Measurements from ENCODE around the gene TIMM10. TPM values are rescaled to one million over a fixed set of nuclear protein-coding genes. Genes with fewer than 3 reads are reported as not detected.

TIMM10 gene, protein sequence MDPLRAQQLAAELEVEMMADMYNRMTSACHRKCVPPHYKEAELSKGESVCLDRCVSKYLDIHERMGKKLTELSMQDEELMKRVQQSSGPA
- 108 and 112 TPM in 2 replicates for total RNA-seq

DNA sequence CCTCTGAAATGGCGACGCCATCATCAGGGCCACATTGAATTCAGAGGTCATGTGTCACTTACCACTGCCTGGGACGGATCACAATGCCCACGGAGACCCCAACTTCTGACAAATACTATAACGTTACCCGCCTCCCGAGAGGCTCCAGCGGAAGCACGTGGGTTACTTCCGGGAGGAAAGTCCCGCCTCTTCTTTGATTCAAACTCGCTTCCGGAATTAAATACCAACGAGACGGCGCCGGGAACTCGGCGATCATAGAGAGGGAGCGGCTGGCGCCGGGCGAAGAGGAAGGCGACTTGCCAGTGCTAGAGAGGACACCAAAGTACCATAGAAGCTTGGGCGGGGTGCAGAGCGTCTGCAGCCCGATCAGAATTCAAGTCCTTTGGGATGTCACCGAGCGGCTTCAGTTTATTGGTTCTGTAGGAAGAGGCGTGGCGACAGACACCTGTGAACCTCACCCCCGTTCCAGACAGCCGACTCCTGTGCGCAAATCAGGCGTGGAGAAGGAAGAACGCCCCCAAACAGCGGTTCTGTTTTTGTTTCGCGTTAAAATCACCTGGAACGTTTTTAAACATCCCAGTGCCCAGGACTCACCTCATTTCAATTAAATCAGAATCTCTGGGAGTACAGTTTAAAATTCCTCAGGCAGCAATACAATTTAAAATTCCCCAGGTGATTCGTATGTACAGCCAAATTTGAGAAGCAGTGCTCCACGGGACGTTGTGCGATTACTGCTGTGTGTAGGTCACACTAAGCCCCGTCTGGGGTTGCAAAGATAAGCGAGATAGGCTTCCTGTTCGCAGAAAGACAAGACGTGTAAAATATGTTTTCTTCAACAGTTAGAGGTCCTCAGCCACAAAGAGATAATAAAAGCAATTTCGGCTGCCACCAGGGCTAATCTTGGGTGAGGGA is at the start of gene TIMM10:
Gene TIMM10 (minus strand): TSS at position 159 of the 912 bp plus-strand sequence. CDS start 565 bp downstream, outside the sequence.
- peak within 1 kb of the TSS; percentile 85 for H3K27ac Mint-ChIP-seq
- peak; percentile 98 for DNase-seq
- no peaks in the 10 kb centered on the region for H3K9me3 Mint-ChIP-seq
- peaks cover 32% of the 10 kb centered on the region for H3K4me1 Mint-ChIP-seq
- peaks cover 22% of the 10 kb centered on the region for H3K36me3 Mint-ChIP-seq (ENCODE audit: low read depth)
- no peaks in the 10 kb centered on the region for H3K27me3 Mint-ChIP-seq
- peak within 1 kb of the TSS; percentile 89 for H3K4me3 Mint-ChIP-seq
- intact Hi-C loops (cut with micrococcal nuclease): loop anchor here (1.0 kb wide), 8 partner anchors 35 to 1048 kb away; partner anchors contain the start of genes CLP1, MED19, SELENOH and SSRP1

DNA sequence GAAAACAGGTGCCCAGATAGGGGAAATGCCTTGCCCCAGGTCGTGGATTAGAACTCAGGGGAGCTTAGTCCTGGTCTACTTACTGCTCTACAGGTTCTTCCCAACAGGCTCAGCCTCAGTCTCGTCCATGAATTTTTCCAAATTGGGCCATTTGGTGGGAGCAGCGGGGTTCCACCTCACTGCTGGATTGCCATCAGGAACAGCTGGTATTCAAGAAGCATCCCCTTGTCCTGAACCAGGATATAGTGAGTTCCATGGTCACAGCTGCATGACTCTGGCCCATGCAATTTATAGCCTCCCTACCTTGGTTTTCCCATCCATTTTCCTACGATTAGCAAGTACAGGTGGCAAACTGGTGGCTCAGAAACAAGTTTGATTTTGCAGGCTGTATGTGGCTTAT is 43.5 kb upstream of the TIMM10 start:
- H3K4me3 Mint-ChIP-seq: no peak overlapping the region
- H3K27me3 Mint-ChIP-seq: peaks cover 12% of the 10 kb centered on the region
- intact Hi-C loops (cut with micrococcal nuclease): no loop called here

DNA sequence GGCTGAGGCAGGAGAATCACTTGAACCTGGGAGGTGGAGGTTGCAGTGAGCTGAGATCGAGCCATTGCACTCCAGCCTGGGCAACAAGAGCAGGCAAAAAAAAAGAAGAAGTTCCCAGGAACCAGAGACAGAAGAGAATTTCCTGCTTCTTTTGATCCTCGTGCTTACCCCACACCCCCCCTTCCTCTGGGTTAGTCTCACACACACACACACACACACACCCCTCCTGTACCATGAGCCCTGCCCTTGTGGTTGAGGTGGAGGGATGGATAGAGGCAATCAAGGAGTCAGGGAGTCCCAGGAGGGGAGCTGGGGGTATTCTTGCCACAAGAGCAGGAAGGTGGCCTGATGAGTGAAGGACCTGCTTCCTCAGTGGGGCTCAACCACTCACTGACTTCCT is 41.1 kb upstream of the TIMM10 start:
- H3K4me1 Mint-ChIP-seq: peaks cover 16% of the 10 kb centered on the region
- intact Hi-C loops (cut with micrococcal nuclease): no loop called here

More for the DNA sequence above, 43.5 kb upstream of the TIMM10 start:
- no peaks in the 10 kb centered on the region for H3K36me3 Mint-ChIP-seq (ENCODE audit: low read depth)
- peaks cover 9% of the 10 kb centered on the region for H3K4me1 Mint-ChIP-seq
- no peak overlapping the region for H3K27ac Mint-ChIP-seq
- no peaks in the 10 kb centered on the region for H3K9me3 Mint-ChIP-seq
- DNase-seq: no peak

DNA sequence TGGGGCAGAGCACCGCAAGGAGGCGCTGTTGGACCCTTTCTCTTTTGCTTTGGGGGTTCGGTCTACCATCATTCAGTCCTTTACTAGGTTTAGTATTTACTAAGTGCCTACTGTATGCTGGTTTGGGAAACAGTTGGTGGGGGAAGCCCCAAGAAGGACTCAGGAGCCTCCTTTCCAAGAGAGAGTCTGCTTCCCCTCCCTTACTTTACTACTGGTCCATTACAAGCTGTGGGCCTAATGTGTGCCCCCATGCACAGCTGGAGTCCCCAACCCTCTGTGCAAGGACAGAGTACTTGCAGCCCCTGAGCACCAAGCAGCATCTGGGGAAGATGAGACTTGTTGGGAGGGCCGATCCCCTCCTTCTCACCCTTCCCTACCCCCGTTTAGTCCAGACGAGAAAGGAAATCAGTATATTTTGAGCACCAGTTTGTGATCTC is 37.8 kb upstream of the TIMM10 start:
- H3K27ac Mint-ChIP-seq: peak overlapping the region; percentile 97
- peak overlapping the region; percentile 99 for H3K4me3 Mint-ChIP-seq
- peak; percentile 97 for DNase-seq
- no peaks in the 10 kb centered on the region for H3K27me3 Mint-ChIP-seq
- H3K4me1 Mint-ChIP-seq: peaks cover 35% of the 10 kb centered on the region
- no peaks in the 10 kb centered on the region for H3K9me3 Mint-ChIP-seq
- peaks cover 11% of the 10 kb centered on the region for H3K36me3 Mint-ChIP-seq (ENCODE audit: low read depth)
- intact Hi-C loops (cut with micrococcal nuclease): loop anchor here (1.0 to 10.0 kb wide), 6 partner anchors 73 to 1576 kb away; partner anchors contain the start of genes CLP1, FAM111A and SELENOH

More for the DNA sequence above, 41.1 kb upstream of the TIMM10 start:
- Mint-ChIP-seq H3K27ac (peak overlapping the region; percentile 29), H3K36me3 (ENCODE audit: low read depth) (no peaks in the 10 kb centered on the region), H3K27me3 (peaks cover 7% of the 10 kb centered on the region), H3K9me3 (no peaks in the 10 kb centered on the region), H3K4me3 (no peak overlapping the region)
- no peak for DNase-seq

DNA sequence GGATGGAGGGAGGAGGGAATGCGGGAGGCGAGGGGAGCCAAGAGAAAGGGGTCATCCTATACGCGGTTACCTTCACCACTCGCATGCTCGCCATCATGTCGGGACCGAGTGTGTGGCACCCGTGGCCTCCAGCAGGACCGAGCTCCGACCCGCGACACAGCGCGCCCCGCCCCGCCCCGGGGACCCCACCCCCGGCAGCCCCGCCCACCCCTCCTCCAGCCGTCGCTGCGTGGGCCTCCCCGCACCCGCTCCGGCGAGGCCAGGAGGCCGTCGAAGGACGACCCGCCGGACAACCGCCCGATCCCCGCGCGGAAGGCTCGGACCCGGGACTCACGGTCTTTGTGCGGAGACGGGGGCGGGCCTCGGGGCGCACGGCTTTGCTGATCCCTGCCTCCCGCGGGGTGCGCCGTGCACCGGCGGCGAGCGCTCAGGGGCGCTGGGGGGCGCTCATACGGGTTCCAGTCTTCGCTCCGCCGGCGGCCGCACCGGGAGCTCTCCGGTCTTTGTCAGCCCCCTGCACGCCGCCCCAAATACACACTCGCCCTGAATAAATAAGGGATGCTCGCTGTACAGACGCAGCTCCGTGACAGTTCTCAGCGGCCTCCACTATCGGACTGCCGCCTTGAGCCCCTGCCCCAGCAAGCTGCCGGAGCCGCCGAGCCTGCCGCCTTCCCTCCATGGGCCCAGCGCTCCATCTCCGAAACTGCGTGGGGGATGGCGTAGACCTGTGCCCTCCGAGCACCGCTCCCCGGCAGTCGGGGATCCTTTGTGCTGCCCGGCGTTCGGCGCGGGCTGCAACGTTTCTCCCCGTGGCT is 37.2 kb upstream of the TIMM10 start, which contains the start of gene UBE2L6:
Gene UBE2L6 (minus strand): TSS at position 158 of the 815 bp plus-strand sequence. CDS start 61 bp downstream, at position 97.
- Mint-ChIP-seq H3K27me3 (no peaks in the 10 kb centered on the region), H3K9me3 (no peaks in the 10 kb centered on the region), H3K27ac (peak within 1 kb of the TSS; percentile 97), H3K36me3 (ENCODE audit: low read depth) (peaks cover 14% of the 10 kb centered on the region), H3K4me1 (peaks cover 40% of the 10 kb centered on the region), H3K4me3 (peak within 1 kb of the TSS; percentile 99)
- peak; percentile 89 for DNase-seq
- intact Hi-C loops (cut with micrococcal nuclease): loop anchor here (1.0 to 10.0 kb wide), 9 partner anchors 74 to 1577 kb away; partner anchors contain the start of genes CLP1, FAM111A, SELENOH and ZFP91

DNA sequence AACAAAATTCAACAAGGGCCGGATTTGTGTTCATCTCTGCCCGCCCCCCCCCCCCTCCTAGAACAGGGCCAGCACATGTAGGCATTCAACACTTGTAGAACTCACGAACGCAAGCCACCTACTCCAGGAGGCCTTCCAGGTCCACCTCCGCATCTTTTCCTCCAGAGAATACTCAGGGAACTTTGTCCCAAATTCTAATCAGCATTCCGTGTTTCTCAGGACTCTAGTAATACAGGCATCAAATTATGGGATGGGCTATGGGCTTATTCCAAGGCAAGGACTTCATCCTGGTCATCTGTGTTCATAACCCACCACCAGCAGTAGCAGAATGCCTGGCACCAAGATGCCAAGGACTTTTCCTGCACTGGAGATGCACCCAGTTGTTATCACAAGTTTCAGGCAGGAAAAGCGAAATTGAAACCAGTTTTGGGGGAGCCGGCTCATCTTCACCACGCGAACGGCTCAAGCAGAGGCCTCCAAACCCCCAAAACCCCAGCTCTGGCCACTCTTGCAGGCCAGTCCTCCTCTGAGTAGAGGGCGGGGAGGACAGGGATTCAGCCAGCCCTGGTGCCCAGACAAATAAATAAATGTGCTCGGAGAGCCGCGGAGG is 36.5 kb upstream of the TIMM10 start:
- peak overlapping the region; percentile 91 for H3K27ac Mint-ChIP-seq
- DNase-seq: peak; percentile 88
- peak overlapping the region; percentile 99 for H3K4me3 Mint-ChIP-seq
- no peaks in the 10 kb centered on the region for H3K9me3 Mint-ChIP-seq
- intact Hi-C loops (cut with micrococcal nuclease): loop anchor here (1.0 to 10.0 kb wide), 8 partner anchors 36 to 1578 kb away; partner anchors contain the start of genes FAM111A, MED19, TMX2 and ZFP91
- H3K27me3 Mint-ChIP-seq: no peaks in the 10 kb centered on the region
- peaks cover 19% of the 10 kb centered on the region for H3K36me3 Mint-ChIP-seq (ENCODE audit: low read depth)
- H3K4me1 Mint-ChIP-seq: peaks cover 46% of the 10 kb centered on the region

DNA sequence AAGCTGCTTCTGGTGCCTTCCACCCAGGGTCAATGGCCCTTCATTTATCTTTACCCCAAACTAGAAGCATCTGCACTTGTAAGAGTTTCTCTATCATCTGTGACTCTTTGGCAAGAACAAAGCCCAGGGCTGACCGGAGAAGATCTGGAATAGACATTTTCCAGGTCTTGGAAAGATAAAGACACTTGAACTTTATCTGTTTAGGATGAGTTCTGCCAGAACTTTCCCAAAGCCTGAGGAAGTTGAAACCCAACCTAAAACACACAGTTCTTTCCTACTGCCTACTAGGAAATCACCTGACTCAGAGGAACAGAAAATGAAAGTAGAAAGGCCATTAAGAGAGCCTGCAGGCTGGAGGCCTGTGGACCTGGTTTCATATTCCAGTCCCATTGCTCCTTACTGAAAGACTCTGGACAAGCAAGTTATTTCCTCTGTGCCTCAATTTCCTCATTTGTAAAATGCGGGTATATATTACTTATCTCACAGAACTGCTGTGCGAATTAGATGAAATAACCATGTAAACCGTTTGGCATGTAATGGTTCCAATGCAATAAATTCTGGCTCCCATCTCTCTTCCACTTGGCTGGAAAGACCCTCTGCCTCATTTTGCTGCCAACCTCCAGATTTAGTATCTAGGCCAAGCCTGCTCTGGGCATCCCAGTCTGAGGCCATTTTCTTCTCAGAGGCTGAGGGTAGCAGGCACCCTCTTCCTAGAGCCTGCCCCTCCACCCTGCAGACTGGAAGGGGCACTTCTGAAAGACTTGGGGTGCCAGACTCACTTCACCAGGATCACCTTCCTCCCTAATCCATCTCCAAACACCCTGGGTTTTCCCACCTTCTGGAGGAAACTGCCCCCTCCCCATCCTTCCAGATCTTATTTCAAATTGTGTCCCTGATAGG is 35.7 kb upstream of the TIMM10 start:
- intact Hi-C loops (cut with micrococcal nuclease): loop anchor here (1.0 to 10.0 kb wide), 7 partner anchors 35 to 1579 kb away; partner anchors contain the start of genes FAM111A, MED19, TMX2 and ZFP91
- Mint-ChIP-seq H3K27ac (peak overlapping the region; percentile 91), H3K9me3 (no peaks in the 10 kb centered on the region), H3K27me3 (no peaks in the 10 kb centered on the region), H3K4me1 (peaks cover 46% of the 10 kb centered on the region), H3K4me3 (peak overlapping the region; percentile 99), H3K36me3 (ENCODE audit: low read depth) (peaks cover 25% of the 10 kb centered on the region)
- peak; percentile 88 for DNase-seq

DNA sequence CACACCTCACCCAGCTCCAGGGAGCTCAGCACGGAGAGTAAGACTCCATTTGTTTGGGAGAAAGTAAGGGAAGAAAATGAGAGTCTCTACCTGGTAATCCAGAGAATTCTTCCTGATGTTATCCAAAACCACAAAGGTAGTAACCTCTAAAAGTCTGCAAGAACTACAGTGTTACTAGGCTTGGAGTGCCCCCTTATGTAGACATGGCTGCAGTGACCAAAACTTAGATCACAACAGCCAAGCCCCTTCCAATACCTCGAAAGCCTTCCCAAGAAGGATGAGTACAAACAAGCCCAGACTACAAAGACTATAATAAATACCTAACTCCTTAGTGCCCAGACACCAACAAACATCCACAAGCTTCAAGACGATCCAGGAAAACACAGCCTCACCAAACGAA is 32.0 kb upstream of the TIMM10 start:
- Mint-ChIP-seq H3K36me3 (ENCODE audit: low read depth) (peaks cover 50% of the 10 kb centered on the region), H3K27me3 (no peaks in the 10 kb centered on the region), H3K4me3 (peak overlapping the region; percentile 16), H3K9me3 (no peaks in the 10 kb centered on the region), H3K27ac (peak overlapping the region; percentile 84), H3K4me1 (peaks cover 42% of the 10 kb centered on the region)
- no peak for DNase-seq
- intact Hi-C loops (cut with micrococcal nuclease): loop anchor here (10.0 kb wide), 1 partner anchor 1582 kb away; the partner anchor contains the start of gene FAM111A

DNA sequence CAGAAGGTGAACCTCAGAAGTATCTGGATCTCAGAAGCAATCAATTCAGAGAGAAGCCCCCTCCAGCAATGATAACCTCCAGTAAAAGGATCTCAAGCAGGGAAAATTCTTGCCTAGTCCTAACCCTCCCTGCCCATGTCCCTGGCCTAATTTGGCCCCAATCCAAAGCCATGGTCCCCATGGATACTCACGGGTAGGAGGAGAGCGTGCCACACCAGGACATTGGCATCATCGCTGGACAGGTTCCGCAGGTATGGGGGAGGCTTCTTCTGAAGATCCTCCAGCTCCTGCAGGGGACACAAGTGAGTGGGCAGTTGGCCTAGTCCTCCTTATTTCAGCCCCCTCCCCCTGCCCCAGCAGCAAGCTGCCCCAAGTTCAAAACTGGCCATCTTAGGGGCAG is 29.6 kb upstream of the TIMM10 start:
- H3K27ac Mint-ChIP-seq: no peak overlapping the region
- H3K4me1 Mint-ChIP-seq: peaks cover 40% of the 10 kb centered on the region
- H3K9me3 Mint-ChIP-seq: no peaks in the 10 kb centered on the region
- DNase-seq: no peak
- no peak overlapping the region for H3K4me3 Mint-ChIP-seq
- H3K27me3 Mint-ChIP-seq: no peaks in the 10 kb centered on the region
- intact Hi-C loops (cut with micrococcal nuclease): loop anchor here (10.0 kb wide), 1 partner anchor 1585 kb away; the partner anchor contains the start of gene FAM111A
- H3K36me3 Mint-ChIP-seq (ENCODE audit: low read depth): peaks cover 70% of the 10 kb centered on the region

DNA sequence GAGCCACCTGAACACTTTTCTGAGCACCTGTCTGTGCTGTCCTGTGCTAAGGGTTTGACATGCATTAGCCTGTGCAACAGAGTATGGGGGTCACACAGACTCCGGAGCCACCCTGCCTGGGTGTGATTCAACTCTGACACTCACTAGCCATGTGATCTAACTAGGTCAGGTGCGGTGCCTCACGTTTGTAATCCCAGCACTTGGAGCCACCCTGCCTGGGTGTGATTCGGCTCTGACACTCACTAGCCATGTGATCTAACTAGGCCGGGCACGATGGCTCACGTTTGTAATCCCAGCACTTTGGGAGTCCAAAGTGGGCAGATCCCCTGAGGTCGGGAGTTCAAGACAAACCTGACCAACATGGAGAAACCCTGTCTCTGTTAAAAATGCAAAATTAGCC is 25.5 kb upstream of the TIMM10 start:
- intact Hi-C loops (cut with micrococcal nuclease): no loop called here
- DNase-seq: no peak
- Mint-ChIP-seq H3K36me3 (ENCODE audit: low read depth) (peaks cover 80% of the 10 kb centered on the region), H3K27me3 (no peaks in the 10 kb centered on the region), H3K4me3 (no peak overlapping the region), H3K9me3 (no peaks in the 10 kb centered on the region), H3K27ac (no peak overlapping the region), H3K4me1 (peaks cover 7% of the 10 kb centered on the region)

DNA sequence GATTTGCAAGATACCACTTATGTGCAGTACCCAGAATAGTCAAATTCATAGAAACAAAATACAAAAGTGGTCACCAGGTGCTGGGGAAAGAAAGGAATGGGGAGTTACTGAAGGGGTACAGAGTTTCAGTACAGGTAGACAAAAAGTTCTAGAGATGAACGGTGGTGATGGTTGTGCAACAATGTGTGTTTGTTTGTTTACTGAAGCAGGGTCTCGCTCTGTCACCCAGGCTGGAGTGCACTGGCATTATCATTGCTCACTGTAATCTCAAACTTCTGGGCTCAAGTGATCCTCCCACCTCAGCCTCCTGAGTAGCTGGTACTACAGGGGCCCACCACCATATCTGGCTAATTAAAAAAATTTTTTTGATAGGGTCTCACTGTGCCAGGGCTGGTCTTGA is 24.8 kb upstream of the TIMM10 start:
- Mint-ChIP-seq H3K36me3 (ENCODE audit: low read depth) (peaks cover 83% of the 10 kb centered on the region), H3K27me3 (no peaks in the 10 kb centered on the region), H3K27ac (peak overlapping the region; percentile 31), H3K4me1 (peaks cover 5% of the 10 kb centered on the region), H3K4me3 (no peak overlapping the region), H3K9me3 (no peaks in the 10 kb centered on the region)
- intact Hi-C loops (cut with micrococcal nuclease): no loop called here
- DNase-seq: no peak

DNA sequence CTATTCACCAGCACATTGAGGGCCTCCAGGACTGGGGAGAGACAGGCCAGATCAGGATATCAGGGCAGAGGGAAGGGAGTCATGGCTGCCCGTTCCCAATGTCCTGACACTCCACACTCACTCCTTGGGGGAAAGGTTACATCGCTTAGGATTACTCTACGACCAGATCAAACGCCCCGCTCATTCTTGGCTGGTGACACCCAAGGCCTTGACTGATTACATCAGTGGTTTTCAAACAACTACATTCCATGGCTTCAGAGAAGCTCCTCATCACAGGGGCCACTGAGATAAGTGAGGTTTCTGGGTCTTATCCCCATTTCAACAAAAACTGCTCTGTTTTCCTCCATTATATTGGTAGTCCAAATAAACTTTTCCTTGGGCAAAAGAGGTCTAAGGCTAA is 21.9 kb upstream of the TIMM10 start:
- no peaks in the 10 kb centered on the region for H3K27me3 Mint-ChIP-seq
- intact Hi-C loops (cut with micrococcal nuclease): no loop called here
- H3K9me3 Mint-ChIP-seq: no peaks in the 10 kb centered on the region
- H3K4me3 Mint-ChIP-seq: no peak overlapping the region
- H3K36me3 Mint-ChIP-seq (ENCODE audit: low read depth): peaks cover 82% of the 10 kb centered on the region
- peak overlapping the region; percentile 25 for H3K27ac Mint-ChIP-seq
- H3K4me1 Mint-ChIP-seq: peaks cover 4% of the 10 kb centered on the region
- DNase-seq: no peak
